NT2/D1 (cell line): ENCODE data around the gene SYPL1.

Source experiments
- SUZ12 ChIP-seq: IDR thresholded peaks from 2 replicates; pipeline ENCODE4 v1.6.1; 2011; ENCODE audit not compliant: insufficient read length, insufficient read depth; ENCODE audit errors: extremely low read depth
- YY1 ChIP-seq: IDR thresholded peaks from 2 replicates; pipeline ENCODE4 v1.6.1; 2011; ENCODE audit not compliant: insufficient read length, insufficient read depth
- ZNF274 ChIP-seq: IDR thresholded peaks from 2 replicates; pipeline ENCODE4 v1.6.1; 2011; ENCODE audit warnings: mild to moderate bottlenecking, low read depth, low read length

DNA sequence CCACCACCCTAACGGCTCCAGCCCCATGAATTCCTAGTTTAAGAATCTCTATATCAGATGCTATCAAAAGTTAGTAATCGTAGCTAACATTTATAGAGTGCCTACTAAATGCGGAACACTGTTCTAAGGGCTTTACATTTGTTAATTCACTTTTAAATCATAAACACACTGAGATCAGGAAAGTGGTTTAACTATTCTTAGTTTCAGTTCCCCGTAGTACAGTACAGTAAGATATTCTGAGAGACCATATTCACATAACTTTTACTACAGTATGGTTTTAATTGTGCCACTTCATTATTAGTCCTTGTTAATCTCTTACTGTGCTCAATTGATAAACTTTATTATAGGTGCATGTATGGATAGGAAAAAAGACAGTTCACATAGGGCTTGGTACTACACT lies 22.5 kb downstream of the SYPL1 start:
- TF ChIP-seq YY1 (no peak), SUZ12 (no peak), ZNF274 (no peak)
